ENCODE results near the gene STARD13.

STARD13 gene

GRCh38 chr13:33092073-33092987, 193.2 kb downstream of the STARD13 start:
- Histone ChIP-seq H3K36me3 (replicated peaks; ENCODE audit: insufficient read depth, low read length) (no peaks in the 10 kb centered on the region), H3K4me3 (ENCODE audit: low read length) (no peak overlapping the region), H3K9me3 (replicated peaks; ENCODE audit: insufficient read depth, low read length) (no peaks in the 10 kb centered on the region), H3K79me2 (ENCODE audit: low read length) (no peaks in the 10 kb centered on the region), H2AFZ (ENCODE audit: low read length) (no peak overlapping the region), H3K4me1 (ENCODE audit: low read length) (no peaks in the 10 kb centered on the region), H4K20me1 (ENCODE audit: insufficient read depth, low read length) (no peaks in the 10 kb centered on the region), H3K27me3 (replicated peaks; ENCODE audit: insufficient read depth, low read length) (no peaks in the 10 kb centered on the region), H3F3A (ENCODE audit: insufficient read depth, low read length) (no peaks in the 10 kb centered on the region), H3K27ac (ENCODE audit: low read length) (no peak overlapping the region), H3K9me2 (replicated peaks; ENCODE audit: insufficient read depth, low read length) (no peaks in the 10 kb centered on the region), H3K4me2 (ENCODE audit: low read depth, low read length) (no peak overlapping the region), H3K9ac (ENCODE audit: low read length) (no peak overlapping the region)
- TF ChIP-seq CTCF (IDR thresholded peaks at IDR 0.05; ENCODE audit: low read length) (no peak), EZH2 (optimal IDR thresholded peaks at IDR 0.05; ENCODE audit: low read depth, low read length) (no peak), EZH2phosphoT487 (IDR thresholded peaks at IDR 0.05; ENCODE audit: low read length) (no peak)
- no peak for DNase-seq

DNA sequence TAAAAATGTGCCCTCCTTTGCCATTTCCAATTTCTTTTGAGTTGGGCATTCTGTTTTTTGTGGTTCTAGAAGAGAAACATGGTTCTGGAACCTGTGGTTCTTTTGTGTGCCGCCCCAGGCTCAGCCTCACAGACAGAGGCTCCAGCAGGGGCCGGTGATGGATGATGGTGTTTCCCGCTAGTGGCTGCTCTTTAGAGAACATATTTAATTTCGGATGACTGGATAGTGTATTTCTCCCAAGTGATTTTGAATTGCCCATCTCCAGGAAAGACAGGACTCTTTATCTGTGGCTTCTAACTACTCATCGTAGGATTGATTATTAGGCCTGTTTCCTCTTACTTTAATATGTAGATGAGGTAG, 194.2 kb downstream of the STARD13 start:
- H2AFZ ChIP-seq (ENCODE audit: low read length): no peak overlapping the region
- DNase-seq: no peak
- H3K9me2 ChIP-seq (replicated peaks; ENCODE audit: insufficient read depth, low read length): no peaks in the 10 kb centered on the region
- H3K79me2 ChIP-seq (ENCODE audit: low read length): no peaks in the 10 kb centered on the region
- no peak overlapping the region for H3K27ac ChIP-seq (ENCODE audit: low read length)
- no peak overlapping the region for H3K9ac ChIP-seq (ENCODE audit: low read length)
- H3K27me3 ChIP-seq (replicated peaks; ENCODE audit: insufficient read depth, low read length): no peaks in the 10 kb centered on the region
- H3K4me3 ChIP-seq (ENCODE audit: low read length): no peak overlapping the region
- TF ChIP-seq EZH2phosphoT487 (IDR thresholded peaks at IDR 0.05; ENCODE audit: low read length): no peak
- TF ChIP-seq CTCF (IDR thresholded peaks at IDR 0.05; ENCODE audit: low read length): no peak
- no peak for TF ChIP-seq EZH2 (optimal IDR thresholded peaks at IDR 0.05; ENCODE audit: low read depth, low read length)
- no peaks in the 10 kb centered on the region for H4K20me1 ChIP-seq (ENCODE audit: insufficient read depth, low read length)
- no peaks in the 10 kb centered on the region for H3F3A ChIP-seq (ENCODE audit: insufficient read depth, low read length)
- no peaks in the 10 kb centered on the region for H3K36me3 ChIP-seq (replicated peaks; ENCODE audit: insufficient read depth, low read length)
- H3K9me3 ChIP-seq (replicated peaks; ENCODE audit: insufficient read depth, low read length): no peaks in the 10 kb centered on the region
- H3K4me2 ChIP-seq (ENCODE audit: low read depth, low read length): no peak overlapping the region
- no peaks in the 10 kb centered on the region for H3K4me1 ChIP-seq (ENCODE audit: low read length)

GRCh38 chr13:33090755-33091414, 194.7 kb downstream of the STARD13 start:
- Histone ChIP-seq H3K4me2 (ENCODE audit: low read depth, low read length) (no peak overlapping the region), H3K27me3 (replicated peaks; ENCODE audit: insufficient read depth, low read length) (no peaks in the 10 kb centered on the region), H3K4me3 (ENCODE audit: low read length) (no peak overlapping the region), H2AFZ (ENCODE audit: low read length) (no peak overlapping the region), H3F3A (ENCODE audit: insufficient read depth, low read length) (no peaks in the 10 kb centered on the region), H3K4me1 (ENCODE audit: low read length) (no peaks in the 10 kb centered on the region), H3K9me3 (replicated peaks; ENCODE audit: insufficient read depth, low read length) (no peaks in the 10 kb centered on the region), H3K27ac (ENCODE audit: low read length) (no peak overlapping the region), H3K36me3 (replicated peaks; ENCODE audit: insufficient read depth, low read length) (no peaks in the 10 kb centered on the region), H4K20me1 (ENCODE audit: insufficient read depth, low read length) (no peaks in the 10 kb centered on the region), H3K9ac (ENCODE audit: low read length) (no peak overlapping the region), H3K79me2 (ENCODE audit: low read length) (no peaks in the 10 kb centered on the region), H3K9me2 (replicated peaks; ENCODE audit: insufficient read depth, low read length) (no peaks in the 10 kb centered on the region)
- no peak for DNase-seq
- no peak for TF ChIP-seq EZH2phosphoT487 (IDR thresholded peaks at IDR 0.05; ENCODE audit: low read length)
- TF ChIP-seq EZH2 (optimal IDR thresholded peaks at IDR 0.05; ENCODE audit: low read depth, low read length): no peak
- no peak for TF ChIP-seq CTCF (IDR thresholded peaks at IDR 0.05; ENCODE audit: low read length)

Data from MM.1S (cell line).